Right lobe of liver (tissue), 6 donors: ENCODE measurements around the gene TAOK1. TPM values are rescaled to one million over a fixed set of nuclear protein-coding genes. Genes with fewer than 3 reads are reported as not detected.

Experiments
- ATAC-seq, 4 donors: fragments of 200-7000 bp; cut with Tn5 transposase; one replicate each; pipeline ENCODE4 v1.9.1; 2020; ENCODE audit warnings: mild to moderate bottlenecking in 4 of 4, moderate library complexity in 4 of 4
- DNase-seq, 3 donors: peaks; one replicate each; pipeline ENCODE4 v3.0.0-alpha.2; 2020
- H3K27ac ChIP-seq, 3 donors: fragments of 200-600 bp; one replicate each; pipeline ENCODE4 v1.8.0; 2022
- H3K27me3 ChIP-seq, 2 donors: fragments of 200-600 bp; one replicate each; pipeline ENCODE4 v1.8.0; 2022
- H3K36me3 ChIP-seq, 4 donors: fragments of 200-600 bp; sonication (generic) in 1 of 4; one replicate each; pipeline versions ENCODE4 v1.5.1 to v1.8.0; 2017 to 2022; ENCODE audit warnings: control low read depth in 1 of 4
- H3K4me1 ChIP-seq, 4 donors: fragments of 200-600 bp; sonication (generic) in 1 of 4; one replicate each; pipeline versions ENCODE4 v1.5.1 to v1.8.0; 2017 to 2022; ENCODE audit warnings: control low read depth in 1 of 4
- H3K4me3 ChIP-seq, 3 donors: fragments of 200-600 bp; one replicate each; pipeline ENCODE4 v1.8.0; 2022
- H3K9me3 ChIP-seq, 4 donors: fragments of 200-600 bp; sonication (generic) in 1 of 4; one replicate each; pipeline versions ENCODE4 v1.5.1 to v1.8.0; 2017 to 2022; ENCODE audit warnings: control low read depth in 1 of 4
- POLR2A ChIP-seq: fragments of 450-650 bp; IDR thresholded peaks from one replicate; pipeline ENCODE4 v1.6.1; 2017; ENCODE audit warnings: antibody characterized with exemption, mild to moderate bottlenecking
- WGBS: methylation state at CpG from one replicate; pipeline ENCODE4 v1.1.6; 2018; ENCODE audit warnings: low coverage, low lambda C conversion rate; ENCODE audit not compliant: insufficient coverage; ENCODE audit errors: missing lambda C conversion rate; 5-methylcytosine and 5-hydroxymethylcytosine counted together
- intact Hi-C, 2 donors: fragments of 100-400 bp; cut with DNase I; formaldehyde crosslinking; loops; one replicate each; pipeline versions ENCODE4 v1.11.2 to v1.14.1; 2022
- total RNA-seq, 6 experiments: library from RNA; depleted of rRNA in 2 of 6; stranded (reverse); fragments of >200 nt in 2 of 6; fragmentation: NEBNext Ultra II Directional in 3 of 6; extraction: Animal tissue kit (Norgen Biotek cat#: 25700) in 3 of 6; gene quantifications; one replicate each; pipeline versions ENCODE4 v1.1.0 to v1.2.4, GENCODE V29; 2016 to 2023
- TF ChIP-seq, protein P1 (sequence below), 4 donors: fragments of 200-600 bp in 3 of 4; fragments of 450-650 bp in 1 of 4; IDR thresholded peaks; one replicate each; pipeline versions ENCODE4 v1.5.1 to v1.8.0; 2016 to 2022; ENCODE audit warnings: antibody characterized with exemption in 4 of 4, mild to moderate bottlenecking in 2 of 4
- donor health status: DM: no; HTN: yes; CAD: no.
- donor health status: DM: no; HTN: no; CAD: no.
- donor health status: DM: no; HTN: no; CAD: no.
- donor health status: DM: no; HTN: yes; CAD: no.
- donor health status: DM: no; HTN: yes; CAD: no.

TAOK1 gene
- total RNA-seq, 6 experiments from 2014 or later, result 17.1 to 37.1 (median 21.1) TPM

DNA sequence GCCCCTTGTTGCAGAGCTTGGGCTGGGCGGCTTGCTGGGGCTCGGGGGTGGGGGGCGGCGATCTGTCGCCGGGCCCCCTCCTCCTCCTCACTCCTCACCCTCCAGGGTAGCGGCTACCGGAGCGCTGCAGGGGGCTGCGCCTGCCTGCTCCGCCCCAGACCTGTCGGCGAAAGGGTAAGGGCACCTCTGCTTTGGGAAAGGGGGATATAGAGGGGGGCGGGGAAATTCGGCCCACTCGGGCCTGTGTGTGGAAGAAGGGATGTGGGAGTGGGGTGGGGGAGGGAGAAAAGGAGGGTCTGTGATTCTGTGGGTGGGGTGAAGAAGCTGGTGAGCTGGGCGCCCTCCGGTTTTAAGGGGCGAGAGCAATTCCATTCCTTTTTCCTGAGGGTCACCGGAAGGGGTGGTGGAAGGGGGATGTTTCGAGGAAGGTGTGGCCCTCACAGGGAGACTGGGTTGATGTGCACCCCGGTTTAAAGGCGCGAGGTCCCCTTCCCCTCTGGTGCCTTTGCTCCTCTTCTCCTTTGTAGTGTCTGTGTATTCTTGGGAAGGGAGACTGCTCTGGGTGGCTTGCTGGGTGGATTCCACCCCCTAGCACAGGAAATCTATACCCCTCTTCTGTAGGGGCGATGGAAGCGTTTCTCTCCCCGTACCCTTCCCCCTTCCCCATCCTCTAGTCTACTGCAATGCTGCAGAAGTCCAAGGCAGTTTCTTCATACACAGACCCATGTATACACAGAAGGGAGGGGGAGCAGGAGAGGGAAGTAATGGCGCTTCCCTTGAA is 878 bp downstream of the TAOK1 start:
- TF ChIP-seq, protein P1, sequence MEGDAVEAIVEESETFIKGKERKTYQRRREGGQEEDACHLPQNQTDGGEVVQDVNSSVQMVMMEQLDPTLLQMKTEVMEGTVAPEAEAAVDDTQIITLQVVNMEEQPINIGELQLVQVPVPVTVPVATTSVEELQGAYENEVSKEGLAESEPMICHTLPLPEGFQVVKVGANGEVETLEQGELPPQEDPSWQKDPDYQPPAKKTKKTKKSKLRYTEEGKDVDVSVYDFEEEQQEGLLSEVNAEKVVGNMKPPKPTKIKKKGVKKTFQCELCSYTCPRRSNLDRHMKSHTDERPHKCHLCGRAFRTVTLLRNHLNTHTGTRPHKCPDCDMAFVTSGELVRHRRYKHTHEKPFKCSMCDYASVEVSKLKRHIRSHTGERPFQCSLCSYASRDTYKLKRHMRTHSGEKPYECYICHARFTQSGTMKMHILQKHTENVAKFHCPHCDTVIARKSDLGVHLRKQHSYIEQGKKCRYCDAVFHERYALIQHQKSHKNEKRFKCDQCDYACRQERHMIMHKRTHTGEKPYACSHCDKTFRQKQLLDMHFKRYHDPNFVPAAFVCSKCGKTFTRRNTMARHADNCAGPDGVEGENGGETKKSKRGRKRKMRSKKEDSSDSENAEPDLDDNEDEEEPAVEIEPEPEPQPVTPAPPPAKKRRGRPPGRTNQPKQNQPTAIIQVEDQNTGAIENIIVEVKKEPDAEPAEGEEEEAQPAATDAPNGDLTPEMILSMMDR (IDR thresholded peaks at IDR 0.05), result no peak
- TF ChIP-seq POLR2A, result no peak
- no peaks in the 10 kb centered on the region for H3K36me3 ChIP-seq
- no peaks in the 10 kb centered on the region for H3K27me3 ChIP-seq
- DNase-seq, result peak; percentile 33 to 58 (median 50)
- intact Hi-C loops, result no loop called here
- 0% methylated on average over 21 of the region's 28 CpGs for WGBS
- H3K4me3 ChIP-seq, result peak overlapping the region; percentile 98
- peaks cover 0 to 23% (median 3%) of the 10 kb centered on the region in 4 donors for H3K4me1 ChIP-seq
- H3K9me3 ChIP-seq, result no peaks in the 10 kb centered on the region
- ATAC-seq, result peak; percentile 15 to 34 (median 18)
- peak overlapping the region; percentile 86 to 96 (median 94) for H3K27ac ChIP-seq

DNA sequence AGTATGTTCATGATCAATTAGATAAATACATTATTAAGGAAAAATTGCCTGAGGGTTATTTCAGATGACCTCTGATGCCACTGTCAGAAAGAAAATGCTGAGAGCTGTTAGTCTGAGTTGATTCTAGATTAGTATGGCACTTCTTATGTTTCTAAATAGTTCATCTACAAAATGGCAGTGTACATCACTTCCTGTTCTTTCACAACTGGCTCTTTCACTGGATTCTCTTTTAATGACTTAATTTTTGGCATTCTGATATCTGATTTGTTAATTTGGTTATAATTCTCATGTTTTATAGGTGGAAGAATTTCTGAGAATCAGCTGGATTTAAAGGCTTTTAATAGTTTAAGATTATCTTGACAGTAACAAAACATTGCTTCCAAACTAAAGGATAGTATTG is 3.3 kb downstream of the TAOK1 start:
- H3K36me3 ChIP-seq, result no peaks in the 10 kb centered on the region
- intact Hi-C loops, result no loop called here
- DNase-seq, result no peak
- no peak overlapping the region for H3K4me3 ChIP-seq
- peaks cover 0 to 23% (median 3%) of the 10 kb centered on the region in 4 donors for H3K4me1 ChIP-seq
- ATAC-seq, result no peak
- H3K27ac ChIP-seq, result no peak overlapping the region
- peak; percentile 27 for TF ChIP-seq POLR2A
- TF ChIP-seq, protein P1 (IDR thresholded peaks at IDR 0.05), result no peak
- no peaks in the 10 kb centered on the region for H3K27me3 ChIP-seq
- H3K9me3 ChIP-seq, result no peaks in the 10 kb centered on the region

DNA sequence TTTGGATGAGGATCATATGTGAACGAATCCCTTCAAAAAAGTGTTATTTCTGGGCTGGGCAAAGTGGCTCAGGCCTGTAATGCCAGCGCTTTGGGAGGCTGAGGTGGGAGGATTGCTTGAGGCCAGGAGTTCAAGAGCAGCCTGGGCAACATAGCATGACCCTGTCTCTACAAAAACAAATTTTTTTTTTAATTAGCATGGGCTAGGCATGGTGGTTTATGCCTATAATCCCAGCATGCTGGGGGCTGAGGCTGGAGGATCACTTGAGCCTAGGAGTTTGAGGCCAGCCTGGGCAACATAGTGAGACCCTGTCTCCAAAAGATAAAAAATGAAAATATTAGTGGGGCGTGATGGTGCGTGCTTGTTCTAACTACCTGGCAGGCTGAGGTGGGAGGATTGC is 4.6 kb downstream of the TAOK1 start:
- Histone ChIP-seq H3K27ac (no peak overlapping the region), H3K9me3 (no peaks in the 10 kb centered on the region), H3K4me3 (no peak overlapping the region), H3K27me3 (no peaks in the 10 kb centered on the region), H3K36me3 (peaks cover 0 to 4% (median 2%) of the 10 kb centered on the region in 4 donors), H3K4me1 (peaks cover 0 to 19% (median 3%) of the 10 kb centered on the region in 4 donors)
- no peak for TF ChIP-seq POLR2A
- TF ChIP-seq, protein P1 (IDR thresholded peaks at IDR 0.05), result no peak
- ATAC-seq (no peak), DNase-seq (no peak)
- 100% methylated on average over 4 of the region's 4 CpGs for WGBS
- intact Hi-C loops, result no loop called here

DNA sequence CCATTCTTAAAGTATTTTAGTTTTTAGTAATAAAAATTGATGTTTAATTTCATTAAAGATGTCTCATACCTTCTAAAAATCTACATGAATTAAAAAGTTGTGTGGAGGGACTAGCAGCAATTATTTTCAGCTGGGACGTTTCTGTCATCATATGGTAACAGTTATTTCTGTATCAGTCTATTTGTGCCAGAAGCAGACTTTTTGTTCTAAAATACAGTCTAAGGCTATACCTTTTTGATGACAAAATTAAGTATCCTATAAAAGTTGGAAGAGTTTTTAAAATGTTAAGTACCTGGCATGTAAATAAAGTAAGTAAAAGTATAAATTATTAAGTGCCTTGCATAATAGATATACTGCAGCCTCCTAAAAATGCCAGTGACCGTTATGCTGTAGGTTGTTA is 5.9 kb downstream of the TAOK1 start:
- peaks cover 0 to 7% (median 2%) of the 10 kb centered on the region in 4 donors for H3K36me3 ChIP-seq
- no peaks in the 10 kb centered on the region for H3K9me3 ChIP-seq
- TF ChIP-seq POLR2A, result no peak
- TF ChIP-seq, protein P1 (IDR thresholded peaks at IDR 0.05), result no peak
- H3K27ac ChIP-seq, result no peak overlapping the region
- intact Hi-C loops, result no loop called here
- no peak for DNase-seq
- H3K4me3 ChIP-seq, result no peak overlapping the region
- H3K4me1 ChIP-seq, result peaks cover 0 to 18% (median 3%) of the 10 kb centered on the region in 4 donors
- 83% methylated on average over 2 of the region's 2 CpGs for WGBS
- ATAC-seq, result no peak
- no peaks in the 10 kb centered on the region for H3K27me3 ChIP-seq
